HG03469 (cell line): Measurements from ENCODE around the gene ABL2.
"Not testable (repeated sequence)": the region's sequence is repeated elsewhere in the genome, so short reads cannot be mapped to it uniquely, and the experiment has no call there.

Experiments
- ATAC-seq: cut with Tn5 transposase; IDR thresholded peaks from one replicate; pipeline ENCODE4 v1.9.1; 2021; ENCODE audit warnings: mild to moderate bottlenecking, moderate library complexity, moderate number of reproducible peaks; ENCODE audit not compliant: unreplicated experiment

The ABL2 gene

GRCh38 chr1:179141592-179142251, 87.8 kb downstream of the ABL2 start:
- ATAC-seq: no peak

GRCh38 chr1:179138755-179139154, 90.7 kb downstream of the ABL2 start:
- not testable (repeated sequence) for ATAC-seq

- no peak for ATAC-seq
Measured at GRCh38 chr1:179137617-179138255, 91.7 kb downstream of the ABL2 start.

GRCh38 chr1:179135707-179136106, 93.8 kb downstream of the ABL2 start:
- ATAC-seq: not testable (repeated sequence)

GRCh38 chr1:179135168-179135567, 94.3 kb downstream of the ABL2 start:
- ATAC-seq: not testable (repeated sequence)

GRCh38 chr1:179129702-179130473, 99.6 kb downstream of the ABL2 start:
- peak; percentile 94 for ATAC-seq

- no peak for ATAC-seq
Measured at GRCh38 chr1:179128520-179128919, 101.0 kb downstream of the ABL2 start.

GRCh38 chr1:179127163-179127895, 102.1 kb downstream of the ABL2 start:
- ATAC-seq: no peak

GRCh38 chr1:179126338-179127060, 103.0 kb downstream of the ABL2 start:
- ATAC-seq: no peak

- ATAC-seq: no peak
Measured at GRCh38 chr1:179124873-179125272, 104.6 kb downstream of the ABL2 start.

GRCh38 chr1:179121159-179121938, 108.1 kb downstream of the ABL2 start:
- no peak for ATAC-seq

- no peak for ATAC-seq
Measured at GRCh38 chr1:179120736-179121135, 108.7 kb downstream of the ABL2 start.

GRCh38 chr1:179119513-179119912, 110.0 kb downstream of the ABL2 start:
- no peak for ATAC-seq

GRCh38 chr1:179115181-179115580, 114.3 kb downstream of the ABL2 start:
- no peak for ATAC-seq

GRCh38 chr1:179108644-179109043, 120.8 kb downstream of the ABL2 start:
- no peak for ATAC-seq

- ATAC-seq: no peak
Measured at GRCh38 chr1:179107706-179108629, 121.5 kb downstream of the ABL2 start.

GRCh38 chr1:179105393-179105792, 124.1 kb downstream of the ABL2 start:
- no peak for ATAC-seq

GRCh38 chr1:179104611-179105250, 124.7 kb downstream of the ABL2 start:
- ATAC-seq: no peak
